H9 (cell line): ENCODE data around the gene EVX2. TPM values are rescaled to one million over a fixed set of nuclear protein-coding genes. Genes with fewer than 3 reads are reported as not detected.
A peak's percentile ranks its signal among the peaks of the same experiment; 100 is the strongest.

Experiments
- DNase-seq: peaks from one replicate; pipeline ENCODE4 v3.0.0-alpha.2; 2017
- H2AFZ ChIP-seq: one replicate; pipeline ENCODE4 v1.6.1; 2013; ENCODE audit warnings: mild to moderate bottlenecking, low read length, control low read depth, moderate library complexity
- H2AK5ac ChIP-seq: 2 replicates; pipeline ENCODE4 v1.6.1; 2013; ENCODE audit warnings: low read length, control low read depth, mixed read lengths; ENCODE audit not compliant: insufficient read length
- H2BK120ac ChIP-seq: one replicate; pipeline ENCODE4 v1.6.1; 2013; ENCODE audit warnings: low read depth, mild to moderate bottlenecking, low read length, control low read depth, inconsistent platforms; ENCODE audit not compliant: poor library complexity, severe bottlenecking
- H2BK12ac ChIP-seq: 2 replicates; pipeline ENCODE4 v1.6.1; 2013; ENCODE audit warnings: low read length, control low read depth, mixed read lengths, low read depth; ENCODE audit not compliant: insufficient read length
- H2BK15ac ChIP-seq: 2 replicates; pipeline ENCODE4 v1.6.1; 2013; ENCODE audit warnings: low read depth, low read length, control low read depth
- H2BK20ac ChIP-seq: one replicate; pipeline ENCODE4 v1.6.1; 2013; ENCODE audit warnings: low read depth, mild to moderate bottlenecking, low read length, control low read depth, inconsistent platforms; ENCODE audit not compliant: poor library complexity, severe bottlenecking
- H2BK5ac ChIP-seq: 2 replicates; pipeline ENCODE4 v1.6.1; 2013; ENCODE audit warnings: low read length, control low read depth, mixed read lengths; ENCODE audit not compliant: insufficient read length
- H3K14ac ChIP-seq: 2 replicates; pipeline ENCODE4 v1.6.1; 2013; ENCODE audit warnings: low read length, control low read depth; ENCODE audit not compliant: insufficient read depth
- H3K18ac ChIP-seq: 2 replicates; pipeline ENCODE4 v1.6.1; 2013; ENCODE audit warnings: low read depth, mild to moderate bottlenecking, mixed read lengths, low read length, control low read depth; ENCODE audit not compliant: insufficient read length
- H3K23ac ChIP-seq: 2 replicates; pipeline ENCODE4 v1.6.1; 2013; ENCODE audit warnings: low read length, control low read depth, mixed read lengths, low read depth; ENCODE audit not compliant: insufficient read length
- H3K23me2 ChIP-seq: 2 replicates; pipeline ENCODE4 v1.6.1; 2013; ENCODE audit warnings: low read depth, mild to moderate bottlenecking, mixed read lengths, low read length, control low read depth; ENCODE audit not compliant: insufficient read length, poor library complexity, severe bottlenecking
- H3K27ac ChIP-seq: 2 replicates; pipeline ENCODE4 v1.5.1; 2013; ENCODE audit warnings: low read length, control low read depth, mixed read lengths, low read depth; ENCODE audit not compliant: insufficient read length
- H3K27me3 ChIP-seq: 2 replicates; pipeline ENCODE4 v1.6.1; 2013; ENCODE audit warnings: low read length, control low read depth, inconsistent platforms; ENCODE audit not compliant: insufficient read depth
- H3K4ac ChIP-seq: 2 replicates; pipeline ENCODE4 v1.6.1; 2013; ENCODE audit warnings: low read depth, mild to moderate bottlenecking, control low read depth, inconsistent platforms, low read length, moderate library complexity
- H3K4me1 ChIP-seq: 2 replicates; pipeline ENCODE4 v1.6.1; 2013; ENCODE audit warnings: low read length, control low read depth, inconsistent platforms; ENCODE audit not compliant: insufficient read depth
- H3K4me2 ChIP-seq: 2 replicates; pipeline ENCODE4 v1.6.1; 2013; ENCODE audit warnings: low read length, control low read depth, mixed read lengths; ENCODE audit not compliant: insufficient read length, insufficient read depth
- H3K56ac ChIP-seq: 2 replicates; pipeline ENCODE4 v1.6.1; 2013; ENCODE audit warnings: low read depth, mild to moderate bottlenecking, mixed read lengths, low read length, control low read depth; ENCODE audit not compliant: insufficient read length
- H3K79me1 ChIP-seq: 2 replicates; pipeline ENCODE4 v1.6.1; 2013; ENCODE audit warnings: low read depth, mild to moderate bottlenecking, moderate library complexity, low read length, control low read depth, inconsistent platforms; ENCODE audit not compliant: insufficient read depth, poor library complexity, severe bottlenecking
- H3K79me2 ChIP-seq: 2 replicates; pipeline ENCODE4 v1.6.1; 2013; ENCODE audit warnings: low read length, control low read depth, inconsistent platforms; ENCODE audit not compliant: insufficient read depth
- H3K9ac ChIP-seq: 2 replicates; pipeline ENCODE4 v1.6.1; 2013; ENCODE audit warnings: low read length, control low read depth, mixed read lengths; ENCODE audit not compliant: insufficient read length; ENCODE audit errors: extremely low read depth
- H3K9me3 ChIP-seq: one replicate; pipeline ENCODE4 v1.6.1; 2013; ENCODE audit warnings: low read depth, low read length, inconsistent platforms; ENCODE audit not compliant: control insufficient read depth
- H3T11ph ChIP-seq: one replicate; pipeline ENCODE4 v1.6.1; 2013; ENCODE audit warnings: mild to moderate bottlenecking, low read length, control low read depth, inconsistent platforms
- H4K20me1 ChIP-seq: one replicate; pipeline ENCODE4 v1.6.1; 2013; ENCODE audit not compliant: control insufficient read depth, insufficient read length, insufficient read depth
- H4K5ac ChIP-seq: 2 replicates; pipeline ENCODE4 v1.6.1; 2013; ENCODE audit warnings: low read depth, mild to moderate bottlenecking, mixed read lengths, low read length, control low read depth; ENCODE audit not compliant: insufficient read length
- H4K8ac ChIP-seq: replicated peaks from 2 replicates; pipeline ENCODE4 v1.6.1; 2013; ENCODE audit warnings: low read length, control low read depth, mixed read lengths, low read depth; ENCODE audit not compliant: insufficient read length
- H4K91ac ChIP-seq: 2 replicates; pipeline ENCODE4 v1.6.1; 2013; ENCODE audit warnings: low read depth, mild to moderate bottlenecking, moderate library complexity, mixed read lengths, low read length, control low read depth; ENCODE audit not compliant: insufficient read length
- H3K27ac Mint-ChIP-seq, 3 experiments: 2 replicates in 2 of 3; 3 replicates in 1 of 3; pipeline ENCODE4 v1.8.0; 2020 to 2021; ENCODE audit warnings: mixed read lengths in 3 of 3, mild to moderate bottlenecking in 1 of 3, moderate library complexity in 1 of 3
- H3K27me3 Mint-ChIP-seq: 2 replicates; pipeline ENCODE4 v1.8.0; 2021; ENCODE audit warnings: low read depth, mild to moderate bottlenecking, moderate library complexity, mixed read lengths
- H3K36me3 Mint-ChIP-seq, 3 experiments: 2 replicates in 2 of 3; 3 replicates in 1 of 3; pipeline ENCODE4 v1.8.0; 2020 to 2021; ENCODE audit warnings: low read depth in 3 of 3, mixed read lengths in 3 of 3; ENCODE audit not compliant: insufficient read depth in 1 of 3
- H3K4me1 Mint-ChIP-seq, 2 experiments: 2 replicates each; pipeline ENCODE4 v1.8.0; 2020; ENCODE audit warnings: mixed read lengths in 2 of 2
- H3K4me3 Mint-ChIP-seq, 2 experiments: 2 replicates in 1 of 2; 3 replicates in 1 of 2; pipeline ENCODE4 v1.8.0; 2020 to 2021; ENCODE audit warnings: mild to moderate bottlenecking in 2 of 2, mixed read lengths in 2 of 2, moderate library complexity in 1 of 2
- H3K9me3 Mint-ChIP-seq, 2 experiments: 2 replicates in 1 of 2; 3 replicates in 1 of 2; pipeline ENCODE4 v1.8.0; 2020; ENCODE audit warnings: mild to moderate bottlenecking in 2 of 2, mixed read lengths in 2 of 2, moderate library complexity in 1 of 2
- CTCF ChIP-seq: fragments of 200-600 bp; sonication (generic); conservative IDR thresholded peaks from 3 replicates; pipeline ENCODE4 v1.8.0; 2021; ENCODE audit warnings: antibody characterized with exemption, mild to moderate bottlenecking
- WGBS: extraction: QIAGEN DNeasy Blood & Tissue Kit; methylation state at CpG from one replicate; pipeline ENCODE4 v1.1.7; 2013; ENCODE audit warnings: missing lambda C conversion rate, low lambda C conversion rate, mixed read lengths; ENCODE audit not compliant: insufficient read length; ENCODE audit errors: extremely low coverage; 5-methylcytosine and 5-hydroxymethylcytosine counted together
- total RNA-seq: library from RNA; stranded (reverse); gene quantifications from 2 replicates; pipeline ENCODE4 v1.2.1, GENCODE V29; 2021

EVX2 gene
- total RNA-seq, 1 experiment from 2014 or later, result not detected

- Histone ChIP-seq H3K4me2 (no peak overlapping the region), H2BK20ac (no peak overlapping the region), H2BK120ac (no peak overlapping the region), H3T11ph (no peak overlapping the region), H3K79me1 (no peaks in the 10 kb centered on the region), H2AK5ac (no peak overlapping the region), H3K23ac (no peak overlapping the region), H4K20me1 (no peaks in the 10 kb centered on the region), H3K79me2 (no peaks in the 10 kb centered on the region), H4K5ac (no peak overlapping the region), H3K56ac (no peak overlapping the region), H2AFZ (no peak overlapping the region), H3K23me2 (peaks cover 7% of the 10 kb centered on the region), H2BK12ac (no peak overlapping the region), H3K9ac (no peak overlapping the region), H3K18ac (no peak overlapping the region), H3K9me3 (no peaks in the 10 kb centered on the region), H3K14ac (no peak overlapping the region), H4K91ac (no peak overlapping the region), H2BK5ac (no peak overlapping the region), H3K4ac (no peak overlapping the region), H2BK15ac (no peak overlapping the region), H3K27me3 (peaks cover 90% of the 10 kb centered on the region), H3K27ac (no peak overlapping the region), H4K8ac (no peak overlapping the region), H3K4me1 (no peaks in the 10 kb centered on the region)
- Mint-ChIP-seq H3K27me3 (peaks cover 99% of the 10 kb centered on the region), H3K27ac (no peak overlapping the region), H3K4me3 (peak overlapping the region in 1 of 2 experiments; percentile 31; a peak in 2 of 5 replicates), H3K4me1 (peaks cover 15 to 34% of the 10 kb centered on the region in 2 experiments), H3K9me3 (peaks cover 5 to 7% of the 10 kb centered on the region in 2 experiments; a peak in 4 of 5 replicates), H3K36me3 (peaks cover 0 to 4% (median 0%) of the 10 kb centered on the region in 3 experiments; a peak in 1 of 7 replicates)
- no peak for DNase-seq
- TF ChIP-seq CTCF, result no peak
- WGBS, result no CpG with 5 or more reads among the region's 7 CpGs
These were observed 8.8 kb downstream of the EVX2 start for GRCh38 chr2:176074919-176075425.
